ENCODE measurements around the gene FBN1.

GRCh38 chr15:48419896-48420295, 225.6 kb downstream of the FBN1 start:
- TF ChIP-seq EZH2 (IDR thresholded peaks at IDR 0.05): no peak
- no peak for TF ChIP-seq FOXP2 (optimal IDR thresholded peaks at IDR 0.05; ENCODE audit: control extremely low read depth, extremely low read length, insufficient read depth)
